GM21576 (cell line): ENCODE results near the gene SH3BP5L.
A peak's percentile ranks its signal among the peaks of the same experiment; 100 is the strongest.
"Not testable (repeated sequence)": the region's sequence is repeated elsewhere in the genome, so short reads cannot be mapped to it uniquely, and the experiment has no call there.

Source experiments
- ATAC-seq: cut with Tn5 transposase; IDR thresholded peaks from one replicate; pipeline ENCODE4 v1.9.1; 2021; ENCODE audit warnings: mild to moderate bottlenecking, moderate library complexity; ENCODE audit not compliant: unreplicated experiment

SH3BP5L gene

GRCh38 chr1:248830718-248831017, 5.0 kb upstream of the SH3BP5L start:
- ATAC-seq, result not testable (repeated sequence)

- ATAC-seq, result no peak
Observed at GRCh38 chr1:248828845-248829244, 3.1 kb upstream of the SH3BP5L start.

GRCh38 chr1:248825573-248825908, 174 bp downstream of the SH3BP5L start:
- ATAC-seq, result peak; percentile 3

GRCh38 chr1:248825136-248825535, 579 bp downstream of the SH3BP5L start:
- ATAC-seq, result no peak

GRCh38 chr1:248824701-248825100, 1.0 kb downstream of the SH3BP5L start:
- ATAC-seq, result no peak

GRCh38 chr1:248824301-248824700, 1.4 kb downstream of the SH3BP5L start:
- no peak for ATAC-seq

- no peak for ATAC-seq
Observed at GRCh38 chr1:248823517-248824001, 2.2 kb downstream of the SH3BP5L start.

GRCh38 chr1:248822148-248823032, 3.3 kb downstream of the SH3BP5L start:
- ATAC-seq, result peak; percentile 21

GRCh38 chr1:248821641-248822040, 4.1 kb downstream of the SH3BP5L start:
- no peak for ATAC-seq

- ATAC-seq, result no peak
Observed at GRCh38 chr1:248821101-248821500, 4.6 kb downstream of the SH3BP5L start.

GRCh38 chr1:248820041-248820585, 5.6 kb downstream of the SH3BP5L start:
- ATAC-seq, result no peak

GRCh38 chr1:248818505-248819374, 7.0 kb downstream of the SH3BP5L start:
- peak; percentile 47 for ATAC-seq

GRCh38 chr1:248817065-248817464, 8.7 kb downstream of the SH3BP5L start:
- no peak for ATAC-seq

- no peak for ATAC-seq
Observed at GRCh38 chr1:248816042-248816851, 9.5 kb downstream of the SH3BP5L start.

- no peak for ATAC-seq
Observed at GRCh38 chr1:248815407-248816034, 10.2 kb downstream of the SH3BP5L start.

GRCh38 chr1:248814351-248814750, 11.4 kb downstream of the SH3BP5L start:
- ATAC-seq, result no peak

GRCh38 chr1:248813546-248813945, 12.2 kb downstream of the SH3BP5L start:
- ATAC-seq, result no peak

- no peak for ATAC-seq
Observed at GRCh38 chr1:248812736-248813425, 12.8 kb downstream of the SH3BP5L start.
